Coronary artery (tissue), 2 donors: Measurements from ENCODE around the gene FOXA3.

Source experiments
- DNase-seq: peaks from one replicate; pipeline ENCODE4 v3.0.0-alpha.2; 2017; ENCODE audit warnings: low spot score
- H3K27ac ChIP-seq, 2 donors: fragments of 200-600 bp; sonication (generic); one replicate each; pipeline ENCODE4 v1.5.1; 2016 to 2019
- H3K4me3 ChIP-seq: fragments of 200-600 bp; sonication (generic); 2 replicates; pipeline ENCODE4 v1.5.1; 2016; ENCODE audit warnings: mild to moderate bottlenecking, moderate library complexity
- TF ChIP-seq, protein P1 (sequence below): fragments of 200-600 bp; sonication (generic); IDR thresholded peaks from one replicate; pipeline ENCODE4 v1.5.1; 2019; ENCODE audit warnings: antibody characterized with exemption

Gene FOXA3

DNA sequence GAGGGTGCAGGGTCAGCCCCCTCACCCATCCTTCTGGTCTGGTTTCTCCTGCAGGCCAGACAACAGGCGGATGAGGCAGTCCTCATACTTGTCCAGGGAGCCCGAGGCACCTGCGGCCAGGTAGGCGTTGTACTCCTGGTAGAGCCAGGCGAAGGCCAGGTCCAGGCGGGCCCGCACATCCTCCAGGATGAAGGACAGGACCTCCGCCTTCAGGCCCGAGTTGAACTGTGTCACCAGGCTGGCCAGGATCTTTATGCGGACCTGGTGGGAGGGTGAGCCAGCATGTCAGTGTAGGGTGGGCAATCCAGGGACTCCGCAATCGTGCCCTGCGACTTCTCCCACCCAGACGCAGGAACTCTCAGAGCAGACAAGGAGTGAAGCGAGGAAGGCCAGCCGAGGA, 35.2 kb upstream of the FOXA3 start:
- DNase-seq = no peak

GRCh38 chr19:45834970-45835369, 29.2 kb upstream of the FOXA3 start:
- no peak overlapping the region for H3K27ac ChIP-seq

More for the DNA sequence above, 35.2 kb upstream of the FOXA3 start:
- TF ChIP-seq, protein P1, sequence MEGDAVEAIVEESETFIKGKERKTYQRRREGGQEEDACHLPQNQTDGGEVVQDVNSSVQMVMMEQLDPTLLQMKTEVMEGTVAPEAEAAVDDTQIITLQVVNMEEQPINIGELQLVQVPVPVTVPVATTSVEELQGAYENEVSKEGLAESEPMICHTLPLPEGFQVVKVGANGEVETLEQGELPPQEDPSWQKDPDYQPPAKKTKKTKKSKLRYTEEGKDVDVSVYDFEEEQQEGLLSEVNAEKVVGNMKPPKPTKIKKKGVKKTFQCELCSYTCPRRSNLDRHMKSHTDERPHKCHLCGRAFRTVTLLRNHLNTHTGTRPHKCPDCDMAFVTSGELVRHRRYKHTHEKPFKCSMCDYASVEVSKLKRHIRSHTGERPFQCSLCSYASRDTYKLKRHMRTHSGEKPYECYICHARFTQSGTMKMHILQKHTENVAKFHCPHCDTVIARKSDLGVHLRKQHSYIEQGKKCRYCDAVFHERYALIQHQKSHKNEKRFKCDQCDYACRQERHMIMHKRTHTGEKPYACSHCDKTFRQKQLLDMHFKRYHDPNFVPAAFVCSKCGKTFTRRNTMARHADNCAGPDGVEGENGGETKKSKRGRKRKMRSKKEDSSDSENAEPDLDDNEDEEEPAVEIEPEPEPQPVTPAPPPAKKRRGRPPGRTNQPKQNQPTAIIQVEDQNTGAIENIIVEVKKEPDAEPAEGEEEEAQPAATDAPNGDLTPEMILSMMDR = no peak
- H3K27ac ChIP-seq = no peak overlapping the region
- H3K4me3 ChIP-seq = no peak overlapping the region

GRCh38 chr19:45842198-45842597, 21.9 kb upstream of the FOXA3 start:
- TF ChIP-seq, protein P1 = no peak
- Histone ChIP-seq H3K27ac (no peak overlapping the region), H3K4me3 (no peak overlapping the region)
- no peak for DNase-seq

More at GRCh38 chr19:45834970-45835369, 29.2 kb upstream of the FOXA3 start:
- TF ChIP-seq, protein P1 = no peak
- no peak overlapping the region for H3K4me3 ChIP-seq
- no peak for DNase-seq

- Histone ChIP-seq H3K27ac (no peak overlapping the region), H3K4me3 (no peak overlapping the region)
- TF ChIP-seq, protein P1 = no peak
- no peak for DNase-seq
These were observed 16.5 kb upstream of the FOXA3 start for GRCh38 chr19:45847663-45848062.

DNA sequence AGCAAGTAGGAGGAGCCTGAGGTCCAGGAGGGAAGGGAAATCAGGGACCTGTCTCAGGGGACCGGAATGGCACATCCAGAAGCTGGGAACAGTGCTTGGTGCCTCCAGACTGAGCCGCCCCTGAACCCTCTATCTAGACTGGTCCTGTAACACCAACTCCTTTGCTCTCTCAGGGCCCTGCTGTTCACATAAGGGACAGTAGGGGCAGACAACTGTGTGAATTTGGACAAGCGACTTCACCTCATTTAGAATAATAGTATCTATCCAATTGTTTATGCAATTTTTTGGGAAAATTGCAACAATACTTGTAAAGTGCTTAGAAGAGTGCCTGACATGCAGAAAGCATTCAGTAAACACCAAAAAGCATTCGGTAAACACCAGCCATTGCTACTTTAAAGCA, 15.2 kb upstream of the FOXA3 start:
- TF ChIP-seq, protein P1 = no peak
- no peak overlapping the region for H3K4me3 ChIP-seq
- H3K27ac ChIP-seq = no peak overlapping the region
- DNase-seq = no peak

DNA sequence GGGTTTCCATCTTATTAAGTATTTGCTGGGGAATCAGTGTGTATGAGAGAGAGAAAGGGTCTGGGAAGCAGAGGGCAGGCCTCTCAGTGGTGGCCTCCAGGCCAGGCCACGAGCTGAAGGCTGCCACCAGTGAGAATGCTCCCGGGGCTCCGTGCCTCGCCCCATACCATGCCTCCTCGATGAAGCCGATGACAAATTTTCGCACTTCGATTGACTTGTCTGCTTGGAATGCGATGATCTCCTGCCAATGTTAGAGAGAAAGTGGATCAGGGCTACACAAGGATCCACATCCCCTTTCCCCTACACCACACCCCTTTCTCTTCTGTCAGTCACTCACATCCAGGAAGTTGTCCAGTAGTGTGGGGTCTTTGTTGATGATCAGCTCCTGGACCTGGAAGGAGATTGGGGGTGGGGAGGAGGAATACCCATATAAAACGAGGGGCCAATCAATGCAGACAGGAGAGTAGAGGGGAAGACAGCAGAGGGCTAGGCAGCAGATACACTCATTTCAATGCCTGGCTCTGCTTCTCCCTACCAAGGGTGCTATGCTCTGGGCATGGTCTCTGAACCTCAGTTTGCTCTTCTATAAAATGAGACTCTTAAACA, 11.9 kb upstream of the FOXA3 start:
- Histone ChIP-seq H3K27ac (no peak overlapping the region), H3K4me3 (no peak overlapping the region)
- DNase-seq = no peak
- TF ChIP-seq, protein P1 = no peak

DNA sequence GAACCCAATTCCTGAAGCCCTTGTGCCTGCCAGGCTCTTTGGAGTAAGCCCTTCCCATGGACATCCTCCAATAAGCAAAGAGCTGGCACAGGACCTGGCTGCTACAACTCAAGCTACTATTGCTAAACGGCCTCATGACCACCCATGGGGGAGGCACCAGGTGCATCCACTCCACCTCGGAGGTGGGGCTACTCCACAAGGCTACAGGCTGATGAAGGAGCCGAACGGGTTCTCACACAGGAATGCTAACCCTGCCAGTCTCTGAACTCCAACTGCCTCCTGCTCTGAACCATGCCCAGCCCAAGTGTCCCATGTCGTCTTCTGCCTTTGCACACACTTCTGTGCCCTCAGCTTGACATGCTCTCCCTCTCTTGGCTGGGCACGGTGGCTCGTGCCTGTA, 11.1 kb upstream of the FOXA3 start:
- Histone ChIP-seq H3K4me3 (no peak overlapping the region), H3K27ac (no peak overlapping the region)
- DNase-seq = no peak
- TF ChIP-seq, protein P1 = no peak
